AG10803 (cell line): Measurements from ENCODE around the gene PGM2.

Source experiments
- DNase-seq: peaks from one replicate; pipeline ENCODE4 v3.0.0; 2010; ENCODE audit warnings: low read depth
- H3K4me3 ChIP-seq: 2 replicates; pipeline ENCODE4 v1.5.1; 2011; ENCODE audit warnings: mild to moderate bottlenecking, low read length, control low read depth
- CTCF ChIP-seq: conservative IDR thresholded peaks from 2 replicates; pipeline ENCODE4 v1.5.1; 2011; ENCODE audit warnings: mild to moderate bottlenecking, low read length, control low read depth, inconsistent platforms

Gene PGM2

GRCh38 chr4:37896206-37896860 lies 69.8 kb downstream of the PGM2 start:
- no peak overlapping the region for H3K4me3 ChIP-seq
- no peak for TF ChIP-seq CTCF
- no peak for DNase-seq

- no peak for TF ChIP-seq CTCF
- no peak for DNase-seq
- no peak overlapping the region for H3K4me3 ChIP-seq
Measured at GRCh38 chr4:37902212-37902611, 75.7 kb downstream of the PGM2 start.

GRCh38 chr4:37902738-37903693 lies 76.5 kb downstream of the PGM2 start:
- H3K4me3 ChIP-seq, result no peak overlapping the region
- no peak for TF ChIP-seq CTCF
- DNase-seq, result no peak

GRCh38 chr4:37903901-37904300 lies 77.4 kb downstream of the PGM2 start:
- DNase-seq, result no peak
- no peak overlapping the region for H3K4me3 ChIP-seq
- no peak for TF ChIP-seq CTCF

- no peak overlapping the region for H3K4me3 ChIP-seq
- no peak for DNase-seq
- TF ChIP-seq CTCF, result no peak
Measured at GRCh38 chr4:37904824-37905223, 78.3 kb downstream of the PGM2 start.

- no peak for TF ChIP-seq CTCF
- no peak overlapping the region for H3K4me3 ChIP-seq
- DNase-seq, result no peak
Measured at GRCh38 chr4:37905533-37906169, 79.2 kb downstream of the PGM2 start.
